Sigmoid colon (tissue), 7 donors: Measurements from ENCODE around the gene ROPN1L. TPM values are rescaled to one million over a fixed set of nuclear protein-coding genes. Genes with fewer than 3 reads are reported as not detected.

Experiments
- DNase-seq: peaks from one replicate; pipeline ENCODE4 v3.0.0-alpha.2; 2019
- H3K27ac ChIP-seq, 4 donors: fragments of 200-600 bp; sonication (generic); one replicate each; pipeline ENCODE4 v1.5.1; 2016 to 2019; ENCODE audit warnings: mild to moderate bottlenecking in 1 of 4
- H3K27me3 ChIP-seq, 3 donors: fragments of 200-600 bp; sonication (generic); one replicate each; pipeline ENCODE4 v1.5.1; 2019; ENCODE audit warnings: mild to moderate bottlenecking in 1 of 3
- H3K36me3 ChIP-seq, 4 donors: fragments of 200-600 bp; sonication (generic); one replicate each; pipeline ENCODE4 v1.5.1; 2016 to 2019
- H3K4me1 ChIP-seq, 4 donors: fragments of 200-600 bp; sonication (generic); one replicate each; pipeline ENCODE4 v1.5.1; 2017 to 2019
- H3K4me3 ChIP-seq, 4 donors: fragments of 200-600 bp; sonication (generic); one replicate each; pipeline ENCODE4 v1.5.1; 2017 to 2019; ENCODE audit warnings: mild to moderate bottlenecking in 2 of 4, moderate library complexity in 1 of 4
- H3K9me3 ChIP-seq, 4 donors: fragments of 200-600 bp in 3 of 4; sonication (generic) in 3 of 4; one replicate each; pipeline versions ENCODE4 v1.5.1 to v1.6.1; 2013 to 2019
- EP300 ChIP-seq, 4 donors: sonication (generic); formaldehyde crosslinking; IDR thresholded peaks; one replicate each; pipeline ENCODE4 v1.6.1; 2017; ENCODE audit warnings: antibody characterized with exemption in 4 of 4
- POLR2A ChIP-seq, 2 donors: fragments of 450-650 bp; IDR thresholded peaks; one replicate each; pipeline ENCODE4 v1.6.1; 2016; ENCODE audit warnings: antibody characterized with exemption in 2 of 2, mild to moderate bottlenecking in 2 of 2, moderate library complexity in 2 of 2
- POLR2AphosphoS5 ChIP-seq, 4 donors: sonication (generic); formaldehyde crosslinking; IDR thresholded peaks; one replicate each; pipeline ENCODE4 v1.6.1; 2017; ENCODE audit warnings: antibody characterized with exemption in 4 of 4
- WGBS, 2 donors: extraction: QIAGEN DNeasy Blood & Tissue Kit; methylation state at CpG; one replicate each; pipeline ENCODE4 v1.1.7; 2013; 5-methylcytosine and 5-hydroxymethylcytosine counted together
- intact Hi-C: fragments of 100-400 bp; cut with DNase I; formaldehyde crosslinking; loops from one replicate; pipeline ENCODE4 v1.15.1; 2023
- polyA plus RNA-seq, 3 donors: library from polyadenylated mRNA; stranded (reverse); fragments of 200-250 nt; gene quantifications; one replicate each; pipeline ENCODE4 v1.2.3, GENCODE V29; 2013
- total RNA-seq, 4 donors: library from RNA; depleted of rRNA; stranded (reverse); fragments of >200 nt; gene quantifications; one replicate each; pipeline ENCODE4 v1.1.0, GENCODE V29; 2016
- TF ChIP-seq, protein P1 (sequence below), 4 experiments: fragments of 450-650 bp in 3 of 4; fragments of 200-600 bp in 1 of 4; IDR thresholded peaks; one replicate each; pipeline ENCODE4 v1.5.1; 2016 to 2019; ENCODE audit warnings: antibody characterized with exemption in 4 of 4, mild to moderate bottlenecking in 3 of 4, moderate library complexity in 2 of 4
- donor health status: healthy with polysubstance abuse.
- donor health status: Bipolar disorder and iron deficiency.
- donor health status: healthy.

The ROPN1L gene
- total and polyA plus RNA-seq, 7 donors, result 0.35 to 2.4 (median 1.3) TPM; not detected in 3

DNA sequence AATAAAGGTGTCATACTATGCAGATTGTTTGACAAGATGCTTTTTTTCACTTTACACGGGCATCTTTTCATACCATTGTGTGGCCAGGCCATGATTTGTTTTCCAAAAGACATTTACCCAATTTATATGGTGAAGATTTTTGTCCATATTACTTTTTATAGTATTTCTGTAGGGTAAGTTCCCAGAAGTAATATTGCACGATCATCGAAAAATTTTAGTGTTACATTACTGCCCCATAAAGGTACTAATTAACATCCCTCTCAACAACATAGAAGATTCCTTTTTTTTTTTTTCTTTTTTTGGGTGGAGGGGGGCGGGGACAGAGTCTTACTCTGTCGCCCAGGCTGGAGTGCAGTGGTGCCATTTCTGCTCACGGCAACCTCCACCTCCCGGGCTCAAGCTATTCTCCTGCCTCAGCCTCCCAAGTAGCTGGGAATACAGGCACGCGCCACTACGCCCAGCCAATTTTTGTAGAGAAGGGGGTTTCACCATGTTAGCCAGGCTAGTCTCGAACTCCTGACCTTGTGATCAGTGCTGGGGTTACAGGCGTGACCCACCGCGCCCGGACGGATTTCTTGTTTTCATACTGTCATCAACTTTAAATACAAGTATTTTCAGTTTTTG lies 1.2 kb upstream of the ROPN1L start:
- H3K4me3 ChIP-seq, result peak overlapping the region in 3 of 4 donors; percentile 63 to 64 (median 63)
- peaks cover 0 to 21% (median 18%) of the 10 kb centered on the region in 4 donors for H3K4me1 ChIP-seq
- TF ChIP-seq POLR2AphosphoS5 (IDR thresholded peaks at IDR 0.05), result no peak
- TF ChIP-seq EP300 (IDR thresholded peaks at IDR 0.05), result no peak
- no peak for TF ChIP-seq POLR2A (IDR thresholded peaks at IDR 0.05)
- TF ChIP-seq, protein P1, sequence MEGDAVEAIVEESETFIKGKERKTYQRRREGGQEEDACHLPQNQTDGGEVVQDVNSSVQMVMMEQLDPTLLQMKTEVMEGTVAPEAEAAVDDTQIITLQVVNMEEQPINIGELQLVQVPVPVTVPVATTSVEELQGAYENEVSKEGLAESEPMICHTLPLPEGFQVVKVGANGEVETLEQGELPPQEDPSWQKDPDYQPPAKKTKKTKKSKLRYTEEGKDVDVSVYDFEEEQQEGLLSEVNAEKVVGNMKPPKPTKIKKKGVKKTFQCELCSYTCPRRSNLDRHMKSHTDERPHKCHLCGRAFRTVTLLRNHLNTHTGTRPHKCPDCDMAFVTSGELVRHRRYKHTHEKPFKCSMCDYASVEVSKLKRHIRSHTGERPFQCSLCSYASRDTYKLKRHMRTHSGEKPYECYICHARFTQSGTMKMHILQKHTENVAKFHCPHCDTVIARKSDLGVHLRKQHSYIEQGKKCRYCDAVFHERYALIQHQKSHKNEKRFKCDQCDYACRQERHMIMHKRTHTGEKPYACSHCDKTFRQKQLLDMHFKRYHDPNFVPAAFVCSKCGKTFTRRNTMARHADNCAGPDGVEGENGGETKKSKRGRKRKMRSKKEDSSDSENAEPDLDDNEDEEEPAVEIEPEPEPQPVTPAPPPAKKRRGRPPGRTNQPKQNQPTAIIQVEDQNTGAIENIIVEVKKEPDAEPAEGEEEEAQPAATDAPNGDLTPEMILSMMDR (IDR thresholded peaks at IDR 0.05), result no peak
- H3K27me3 ChIP-seq, result no peaks in the 10 kb centered on the region
- no peak for DNase-seq
- no peaks in the 10 kb centered on the region for H3K9me3 ChIP-seq
- intact Hi-C loops, result loop anchor here (5.0 kb wide), 1 partner anchor 193 kb away; the partner anchor contains the start of gene ATPSCKMT
- H3K36me3 ChIP-seq, result peaks cover 0 to 9% (median 0%) of the 10 kb centered on the region in 4 donors
- no peak overlapping the region for H3K27ac ChIP-seq
- 30 to 71% methylated on average over 16 of the region's 16 CpGs for WGBS, 2 donors

DNA sequence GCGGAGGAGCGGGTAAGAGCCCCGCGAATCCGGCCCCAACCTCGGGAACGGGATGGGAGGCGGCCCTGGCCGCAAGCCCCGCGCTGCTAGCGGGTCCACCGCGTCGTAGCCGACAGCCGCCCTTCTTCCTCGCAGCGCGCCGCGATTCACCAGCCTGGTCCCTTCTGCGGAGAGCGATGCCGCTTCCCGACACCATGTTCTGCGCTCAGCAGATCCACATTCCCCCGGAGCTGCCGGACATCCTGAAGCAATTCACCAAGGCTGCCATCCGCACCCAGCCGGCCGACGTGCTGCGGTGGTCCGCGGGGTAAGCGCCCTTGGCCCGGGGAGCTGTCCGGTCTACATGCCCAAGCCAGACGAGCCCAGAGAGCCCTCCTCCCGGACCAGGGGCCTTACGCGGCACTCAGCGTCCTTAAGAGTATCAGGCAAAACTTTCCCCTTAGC lies 335 bp downstream of the ROPN1L start:
- no peak for DNase-seq
- peaks cover 0 to 21% (median 18%) of the 10 kb centered on the region in 4 donors for H3K4me1 ChIP-seq
- H3K9me3 ChIP-seq, result no peaks in the 10 kb centered on the region
- H3K27me3 ChIP-seq, result peaks cover 0 to 1% (median 0%) of the 10 kb centered on the region in 3 donors
- intact Hi-C loops, result loop anchor here (5.0 kb wide), 1 partner anchor 195 kb away; the partner anchor contains the start of gene ATPSCKMT
- TF ChIP-seq POLR2AphosphoS5 (IDR thresholded peaks at IDR 0.05) (no peak), EP300 (IDR thresholded peaks at IDR 0.05) (no peak), POLR2A (IDR thresholded peaks at IDR 0.05) (no peak)
- TF ChIP-seq, protein P1 (IDR thresholded peaks at IDR 0.05), result no peak
- 1% methylated on average over 44 of the region's 44 CpGs for WGBS, 2 donors
- H3K27ac ChIP-seq, result peak overlapping the region; percentile 77 to 83 (median 78)
- peak overlapping the region; percentile 39 to 64 (median 63) for H3K4me3 ChIP-seq
- peaks cover 0 to 9% (median 0%) of the 10 kb centered on the region in 4 donors for H3K36me3 ChIP-seq

DNA sequence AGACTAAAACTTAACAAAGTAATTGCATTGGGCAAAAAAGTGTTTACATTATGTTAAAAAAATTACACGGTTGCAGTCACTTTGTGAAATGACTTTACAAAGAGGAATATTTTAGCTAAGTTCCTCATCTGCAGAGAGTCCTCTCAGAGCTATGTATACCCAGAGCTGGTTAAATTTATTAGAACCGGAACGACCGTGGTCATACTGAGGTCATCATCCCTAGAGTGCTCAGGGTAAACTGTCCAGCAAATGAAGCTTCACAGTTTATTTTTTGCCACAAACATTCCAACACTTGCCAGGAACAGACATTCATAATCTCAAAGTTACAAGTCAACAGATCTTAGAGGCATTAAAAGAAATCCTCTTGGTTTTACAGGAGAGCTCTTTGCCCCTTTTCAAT lies 897 bp downstream of the ROPN1L start:
- H3K36me3 ChIP-seq, result peaks cover 0 to 9% (median 0%) of the 10 kb centered on the region in 4 donors
- peak overlapping the region in 1 of 4 donors; percentile 63 for H3K4me3 ChIP-seq
- no peak overlapping the region for H3K27ac ChIP-seq
- 9 to 17% methylated on average over 4 of the region's 4 CpGs for WGBS, 2 donors
- H3K9me3 ChIP-seq, result no peaks in the 10 kb centered on the region
- H3K4me1 ChIP-seq, result peaks cover 0 to 21% (median 18%) of the 10 kb centered on the region in 4 donors
- DNase-seq, result no peak
- intact Hi-C loops, result loop anchor here (5.0 kb wide), 1 partner anchor 195 kb away; the partner anchor contains the start of gene ATPSCKMT
- H3K27me3 ChIP-seq, result peaks cover 0 to 4% (median 0%) of the 10 kb centered on the region in 3 donors
- no peak for TF ChIP-seq EP300 (IDR thresholded peaks at IDR 0.05)
- TF ChIP-seq, protein P1 (IDR thresholded peaks at IDR 0.05), result no peak
- no peak for TF ChIP-seq POLR2AphosphoS5 (IDR thresholded peaks at IDR 0.05)
- TF ChIP-seq POLR2A (IDR thresholded peaks at IDR 0.05), result no peak

DNA sequence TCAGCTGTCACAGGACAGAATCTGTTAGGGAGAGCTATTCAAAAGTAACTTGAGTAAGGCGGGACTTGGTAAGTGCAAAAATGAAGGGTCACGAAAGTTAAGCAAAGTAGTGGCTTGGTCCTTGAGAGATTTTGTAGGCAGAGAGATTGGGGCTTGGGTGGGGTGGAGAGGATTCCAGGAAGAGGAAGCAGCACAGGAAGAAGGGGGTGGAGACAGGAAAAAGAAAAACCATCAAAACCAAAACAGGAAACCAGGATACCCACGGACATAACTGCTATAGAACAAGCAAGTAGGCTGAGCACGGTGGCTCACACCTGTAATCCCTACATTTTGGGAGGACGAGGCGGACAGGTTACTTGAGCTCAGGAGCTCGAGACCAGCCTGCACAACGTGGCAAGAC lies 3.7 kb downstream of the ROPN1L start:
- TF ChIP-seq POLR2AphosphoS5 (IDR thresholded peaks at IDR 0.05), result no peak
- no peak for TF ChIP-seq POLR2A (IDR thresholded peaks at IDR 0.05)
- TF ChIP-seq, protein P1 (IDR thresholded peaks at IDR 0.05), result no peak
- no peak for TF ChIP-seq EP300 (IDR thresholded peaks at IDR 0.05)
- 56 to 73% methylated on average over 8 of the region's 8 CpGs for WGBS, 2 donors
- peaks cover 0 to 21% (median 18%) of the 10 kb centered on the region in 4 donors for H3K4me1 ChIP-seq
- H3K9me3 ChIP-seq, result no peaks in the 10 kb centered on the region
- intact Hi-C loops, result no loop called here
- no peak for DNase-seq
- H3K27ac ChIP-seq, result no peak overlapping the region
- H3K36me3 ChIP-seq, result no peaks in the 10 kb centered on the region
- peaks cover 0 to 4% (median 0%) of the 10 kb centered on the region in 3 donors for H3K27me3 ChIP-seq
- H3K4me3 ChIP-seq, result no peak overlapping the region
